Activated CD4-positive, alpha-beta T cell treated with anti-CD3 and anti-CD28 coated beads for 36 hours (primary cell): ENCODE data around the gene SLC16A12. TPM values are rescaled to one million over a fixed set of nuclear protein-coding genes. Genes with fewer than 3 reads are reported as not detected.
A peak's percentile ranks its signal among the peaks of the same experiment; 100 is the strongest.

Experiments used
- ATAC-seq: fragments of 200-7000 bp; cut with Tn5 transposase; one replicate; pipeline ENCODE4 v1.10.0; 2021; ENCODE audit warnings: mild to moderate bottlenecking, moderate library complexity
- CTCF ChIA-PET: fragments of 350-600 bp; sonication (Branson Sonifier 250); formaldehyde crosslinking; loops from one replicate; lab custom pipeline; 2021; ENCODE audit warnings: antibody characterized with exemption; lab: Charles Lee
- POLR2A ChIA-PET: fragments of 350-600 bp; sonication (Branson Sonifier 250); formaldehyde crosslinking; loops from one replicate; lab custom pipeline; 2021; ENCODE audit warnings: antibody characterized with exemption, inconsistent platforms; lab: Charles Lee
- DNase-seq: peaks from one replicate; pipeline ENCODE4 v3.0.0-alpha.2; 2020
- H3K27ac Mint-ChIP-seq: one replicate; pipeline ENCODE4 v1.8.0; 2021; ENCODE audit warnings: mixed read lengths
- H3K27me3 Mint-ChIP-seq: one replicate; pipeline ENCODE4 v1.8.0; 2021; ENCODE audit warnings: mixed read lengths
- H3K36me3 Mint-ChIP-seq: one replicate; pipeline ENCODE4 v1.8.0; 2021; ENCODE audit warnings: low read depth, mixed read lengths
- H3K4me1 Mint-ChIP-seq: one replicate; pipeline ENCODE4 v1.8.0; 2021; ENCODE audit warnings: mixed read lengths
- H3K4me3 Mint-ChIP-seq: one replicate; pipeline ENCODE4 v1.8.0; 2021; ENCODE audit warnings: mild to moderate bottlenecking, moderate library complexity, mixed read lengths
- H3K9me3 Mint-ChIP-seq: one replicate; pipeline ENCODE4 v1.8.0; 2021; ENCODE audit warnings: low read depth, mixed read lengths
- intact Hi-C, 2 experiments: fragments of 100-400 bp; cut with DNase I in 1 of 2; cut with micrococcal nuclease in 1 of 2; formaldehyde crosslinking; loops; one replicate each; pipeline versions ENCODE4 v1.14.2 to v1.15.1; 2022 to 2024; cut with DNase I, micrococcal nuclease
- total RNA-seq, 2 experiments: library from RNA; stranded (reverse); gene quantifications; one replicate each; pipeline ENCODE4 v1.2.3, GENCODE V29; 2021

Gene SLC16A12
- total RNA-seq, 2 experiments from 2014 or later: not detected

DNA sequence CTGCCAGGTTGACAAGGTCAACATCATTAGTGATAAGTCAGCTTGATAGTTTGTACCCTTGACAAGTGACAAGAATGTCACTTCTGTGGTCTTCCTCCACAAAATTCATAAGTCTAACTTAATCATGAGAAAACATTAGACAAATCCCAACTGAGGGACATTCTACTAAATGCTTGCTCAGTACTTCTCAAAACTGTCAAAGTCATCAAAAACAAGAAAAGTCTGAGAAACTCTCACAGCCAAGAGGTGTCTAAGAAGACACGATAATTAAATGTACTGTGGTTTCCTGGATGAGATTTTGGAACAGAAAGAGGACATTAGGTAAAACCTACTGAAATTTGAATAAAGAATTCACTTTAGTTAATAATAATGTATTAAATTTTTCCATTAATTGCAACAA is 29.8 kb upstream of the SLC16A12 start:
- ChIA-PET POLR2A (no interaction called here), CTCF (interaction anchor here (0.6 to 1.3 kb wide), 8 partner anchors 8 to 566 kb away, joined by 3 to 5 read pairs (median 3); no protein-coding TSS in a partner anchor)
- Mint-ChIP-seq H3K27me3 (peaks cover 6% of the 10 kb centered on the region), H3K9me3 (no peaks in the 10 kb centered on the region), H3K27ac (no peak overlapping the region), H3K36me3 (no peaks in the 10 kb centered on the region), H3K4me1 (no peaks in the 10 kb centered on the region), H3K4me3 (no peak overlapping the region)
- DNase-seq (no peak), ATAC-seq (no peak)
- intact Hi-C loops: loop anchor here in 1 of 2 experiments (10.0 kb wide), 1 partner anchor 530 kb away; no protein-coding TSS in a partner anchor

DNA sequence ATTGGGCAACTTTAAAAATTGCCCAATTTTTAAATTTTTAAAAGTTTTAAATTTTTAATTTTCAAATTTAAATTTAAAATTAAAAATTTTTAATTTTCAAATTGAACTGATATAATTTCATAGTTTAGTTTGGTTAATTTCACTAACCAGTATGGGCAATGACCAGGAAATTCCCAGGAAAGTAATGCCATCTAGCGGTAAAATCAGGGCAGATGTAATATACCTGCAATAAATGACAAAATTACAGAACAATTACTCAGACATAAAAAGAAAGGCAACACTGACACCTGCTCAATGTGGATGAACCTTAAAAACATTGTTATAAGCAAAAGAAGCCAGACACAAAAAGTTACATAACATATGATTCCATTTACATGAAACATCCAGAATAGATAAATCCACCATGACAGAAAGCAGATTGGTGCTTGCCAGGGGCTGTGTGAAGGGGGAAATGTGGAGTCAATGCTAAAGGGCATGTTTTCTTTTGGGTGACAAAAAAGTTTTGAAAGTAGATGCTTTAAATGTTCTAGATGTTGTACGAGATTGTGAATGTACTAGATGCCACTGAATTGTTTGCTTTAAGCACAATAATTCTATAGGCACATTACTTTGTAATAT is 28.6 kb upstream of the SLC16A12 start:
- no peaks in the 10 kb centered on the region for H3K4me1 Mint-ChIP-seq
- intact Hi-C loops: loop anchor here (1.0 to 10.0 kb wide), 3 partner anchors 138 to 529 kb away; no protein-coding TSS in a partner anchor
- H3K9me3 Mint-ChIP-seq: no peaks in the 10 kb centered on the region
- DNase-seq (no peak), ATAC-seq (peak; percentile 73)
- peaks cover 6% of the 10 kb centered on the region for H3K27me3 Mint-ChIP-seq
- no peaks in the 10 kb centered on the region for H3K36me3 Mint-ChIP-seq
- ChIA-PET POLR2A (no interaction called here), CTCF (interaction anchor here (0.8 to 1.3 kb wide), 7 partner anchors 9 to 534 kb away, joined by 3 to 5 read pairs (median 4); no protein-coding TSS in a partner anchor)
- H3K27ac Mint-ChIP-seq: no peak overlapping the region
- no peak overlapping the region for H3K4me3 Mint-ChIP-seq

DNA sequence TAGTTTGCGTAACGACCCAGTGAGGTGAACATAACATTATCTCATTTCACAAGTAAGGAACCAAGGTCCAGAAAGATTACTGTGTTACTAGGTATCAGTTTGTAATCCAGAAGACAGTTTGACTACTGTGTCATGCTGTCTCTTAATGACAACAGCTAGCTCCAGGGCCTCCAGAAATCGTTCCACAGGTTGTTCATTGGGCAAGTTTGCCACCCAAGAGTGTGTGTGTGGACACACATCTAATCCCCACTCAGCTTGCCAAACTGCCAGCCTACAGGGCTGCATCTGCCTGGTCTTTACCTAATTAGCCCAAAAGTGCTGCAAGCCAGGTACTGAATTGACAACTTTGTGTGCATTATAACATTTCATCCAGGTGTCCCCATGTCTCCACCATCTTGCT is 27.9 kb upstream of the SLC16A12 start:
- DNase-seq (no peak), ATAC-seq (no peak)
- intact Hi-C loops: loop anchor here in 1 of 2 experiments (10.0 kb wide), 1 partner anchor 529 kb away; no protein-coding TSS in a partner anchor
- H3K4me3 Mint-ChIP-seq: no peak overlapping the region
- ChIA-PET POLR2A (no interaction called here), CTCF (interaction anchor here (0.6 to 2.2 kb wide), 11 partner anchors 10 to 352 kb away, joined by 3 to 7 read pairs (median 3); no protein-coding TSS in a partner anchor)
- H3K27me3 Mint-ChIP-seq: peaks cover 6% of the 10 kb centered on the region
- no peaks in the 10 kb centered on the region for H3K9me3 Mint-ChIP-seq
- H3K36me3 Mint-ChIP-seq: no peaks in the 10 kb centered on the region
- no peak overlapping the region for H3K27ac Mint-ChIP-seq
- H3K4me1 Mint-ChIP-seq: no peaks in the 10 kb centered on the region

DNA sequence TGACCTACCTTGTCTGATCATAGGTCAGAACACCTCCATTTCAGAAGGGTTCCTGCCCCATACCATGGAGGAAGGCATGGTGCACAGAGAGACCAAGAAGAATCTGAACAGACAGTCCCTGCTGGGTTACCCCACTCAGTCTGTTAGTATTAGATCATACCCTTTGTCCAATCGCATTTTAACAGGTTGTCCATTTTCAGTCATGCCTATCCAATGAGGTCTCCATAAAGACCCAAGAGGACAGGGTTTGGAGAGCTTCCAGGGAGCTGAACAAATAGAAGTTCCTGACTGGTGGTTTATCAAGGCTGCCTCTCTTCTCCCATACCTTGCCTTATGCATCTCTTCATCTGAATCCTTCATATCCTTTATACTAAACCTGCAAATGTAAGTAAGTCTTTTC is 21.2 kb upstream of the SLC16A12 start:
- CTCF ChIA-PET: interaction anchor here (0.5 to 1.6 kb wide), 3 partner anchors 22 to 615 kb away, joined by 3 read pairs; no protein-coding TSS in a partner anchor
- H3K36me3 Mint-ChIP-seq: no peaks in the 10 kb centered on the region
- intact Hi-C loops: no loop called here
- H3K9me3 Mint-ChIP-seq: no peaks in the 10 kb centered on the region
- H3K27me3 Mint-ChIP-seq: peaks cover 2% of the 10 kb centered on the region
- DNase-seq (no peak), ATAC-seq (no peak)
- H3K27ac Mint-ChIP-seq: no peak overlapping the region
- no peak overlapping the region for H3K4me3 Mint-ChIP-seq
- no peaks in the 10 kb centered on the region for H3K4me1 Mint-ChIP-seq
- POLR2A ChIA-PET: no interaction called here

DNA sequence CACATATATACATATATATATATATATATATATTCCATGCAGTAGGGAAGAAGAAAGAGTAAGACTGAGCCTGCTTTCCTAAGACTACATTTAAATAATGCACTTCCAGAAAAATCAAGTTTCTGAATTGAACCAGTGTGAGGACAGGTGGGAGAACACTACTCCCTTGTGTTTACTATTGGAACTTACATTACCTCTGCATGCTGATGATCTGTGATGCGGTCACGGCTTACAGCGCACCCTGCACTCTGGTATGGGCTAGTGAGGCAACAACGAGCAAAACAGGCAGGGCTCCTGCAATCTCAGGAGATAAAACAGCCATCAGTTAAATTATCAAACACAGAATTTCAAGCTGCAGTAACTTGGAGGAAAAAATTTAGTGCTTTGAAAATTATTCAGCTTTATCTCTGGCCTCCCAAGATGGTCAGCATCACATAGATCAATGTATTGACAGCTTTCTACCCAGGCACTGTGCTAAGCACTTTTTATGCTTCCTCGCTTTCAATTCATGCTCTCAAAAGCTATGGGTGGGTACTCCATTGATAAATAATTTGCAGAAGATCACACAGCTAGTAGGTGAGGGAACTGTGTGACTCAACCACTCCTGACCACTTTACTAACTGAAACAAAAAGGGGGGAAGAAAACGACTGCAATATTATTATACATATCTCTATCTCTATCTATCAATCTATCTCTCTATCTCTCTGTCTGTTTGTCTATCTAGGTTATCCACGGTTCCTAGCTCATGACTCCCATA is 20.5 kb upstream of the SLC16A12 start:
- Mint-ChIP-seq H3K4me3 (no peak overlapping the region), H3K27ac (no peak overlapping the region), H3K27me3 (peaks cover 4% of the 10 kb centered on the region), H3K36me3 (no peaks in the 10 kb centered on the region), H3K4me1 (no peaks in the 10 kb centered on the region), H3K9me3 (no peaks in the 10 kb centered on the region)
- DNase-seq (no peak), ATAC-seq (no peak)
- POLR2A ChIA-PET: no interaction called here
- CTCF ChIA-PET: interaction anchor here (0.8 to 1.6 kb wide), 2 partner anchors 88 to 153 kb away, joined by 3 read pairs; no protein-coding TSS in a partner anchor
- intact Hi-C loops: no loop called here

DNA sequence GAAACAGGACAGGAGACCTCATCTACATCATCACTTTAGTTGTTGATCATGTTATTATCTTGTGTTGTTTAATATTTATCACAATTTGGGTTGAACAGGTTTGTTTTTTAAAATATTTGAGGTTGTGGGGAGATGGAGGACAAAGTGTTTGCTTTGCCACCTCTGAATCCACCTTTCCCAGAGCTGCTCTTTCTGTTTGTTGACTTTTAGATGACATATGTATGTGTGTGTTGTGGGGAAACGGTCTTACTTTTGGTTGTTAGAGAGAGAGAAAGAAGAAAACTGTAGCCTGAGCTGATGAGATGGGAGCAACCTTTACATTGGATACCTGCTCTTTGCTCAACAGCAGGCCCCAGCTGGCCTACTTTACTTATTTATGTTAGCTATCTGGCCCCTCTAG is 19.0 kb upstream of the SLC16A12 start:
- intact Hi-C loops: no loop called here
- ATAC-seq (no peak), DNase-seq (no peak)
- Mint-ChIP-seq H3K27me3 (peaks cover 4% of the 10 kb centered on the region), H3K27ac (no peak overlapping the region), H3K4me1 (no peaks in the 10 kb centered on the region), H3K9me3 (no peaks in the 10 kb centered on the region), H3K36me3 (no peaks in the 10 kb centered on the region), H3K4me3 (no peak overlapping the region)
- CTCF ChIA-PET: interaction anchor here (0.6 to 0.9 kb wide), 2 partner anchors 8 to 140 kb away, joined by 4 to 5 read pairs; partner anchors contain the start of gene IFIT5
- POLR2A ChIA-PET: no interaction called here

DNA sequence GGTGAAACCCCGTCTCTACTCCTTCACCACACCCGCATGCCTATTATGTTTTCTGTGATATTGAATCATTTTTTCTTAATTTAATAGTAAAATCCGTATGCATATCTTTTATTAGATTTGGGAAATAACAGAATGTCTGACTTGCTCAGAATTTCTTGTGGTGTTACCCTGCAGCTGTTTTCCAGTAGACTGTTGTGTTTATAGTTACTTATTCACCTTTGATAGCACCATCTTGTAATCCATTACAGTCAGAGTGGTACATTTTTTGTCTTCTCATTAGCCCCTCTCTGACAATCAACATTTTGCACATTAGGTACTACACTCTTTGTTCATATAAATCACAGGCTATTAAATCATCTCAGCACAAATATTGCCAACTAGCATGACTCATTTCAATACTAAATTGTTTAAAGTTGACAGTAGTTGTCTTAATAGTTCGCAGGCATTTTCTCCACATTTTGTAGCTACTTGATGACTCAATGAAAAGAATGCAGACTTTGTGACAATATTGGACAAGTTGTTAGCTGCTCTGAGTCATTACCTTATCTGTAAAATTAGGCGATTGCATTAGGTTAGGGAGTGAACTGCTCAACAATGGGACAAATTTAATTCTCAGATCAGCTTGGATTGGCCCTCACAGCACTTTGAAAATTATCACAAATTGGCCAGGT is 17.8 kb upstream of the SLC16A12 start:
- Mint-ChIP-seq H3K36me3 (no peaks in the 10 kb centered on the region), H3K27me3 (peaks cover 4% of the 10 kb centered on the region), H3K9me3 (no peaks in the 10 kb centered on the region), H3K4me1 (no peaks in the 10 kb centered on the region), H3K4me3 (no peak overlapping the region), H3K27ac (no peak overlapping the region)
- ATAC-seq (no peak), DNase-seq (no peak)
- CTCF ChIA-PET: interaction anchor here (1.2 kb wide), 2 partner anchors 10 to 14 kb away, joined by 3 read pairs; no protein-coding TSS in a partner anchor
- POLR2A ChIA-PET: no interaction called here
- intact Hi-C loops: no loop called here

DNA sequence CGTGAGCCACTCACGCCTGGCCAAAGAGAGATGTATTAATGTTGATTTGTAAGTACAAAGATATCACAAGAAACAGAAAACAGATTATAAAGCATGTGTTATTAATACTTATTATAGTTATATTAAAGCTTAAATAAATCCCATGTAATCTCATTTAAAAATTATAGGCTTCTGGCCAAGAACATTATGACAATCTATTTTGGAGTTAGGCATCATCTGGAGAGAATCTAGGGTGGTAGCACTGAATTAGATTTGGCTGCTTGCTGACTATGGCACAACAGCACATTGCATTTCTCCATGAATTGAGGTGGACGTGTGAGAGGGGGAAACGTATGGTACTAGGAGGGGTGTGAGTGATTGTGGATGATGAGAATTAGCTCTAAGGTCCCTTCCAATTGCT is 16.8 kb upstream of the SLC16A12 start:
- Mint-ChIP-seq H3K4me1 (no peaks in the 10 kb centered on the region), H3K27ac (no peak overlapping the region), H3K36me3 (no peaks in the 10 kb centered on the region), H3K27me3 (peaks cover 3% of the 10 kb centered on the region), H3K9me3 (no peaks in the 10 kb centered on the region), H3K4me3 (no peak overlapping the region)
- no peak for DNase-seq
- no peak for ATAC-seq
- ChIA-PET POLR2A (no interaction called here), CTCF (interaction anchor here (1.2 kb wide), 2 partner anchors 11 to 15 kb away, joined by 3 read pairs; no protein-coding TSS in a partner anchor)
- intact Hi-C loops: no loop called here

DNA sequence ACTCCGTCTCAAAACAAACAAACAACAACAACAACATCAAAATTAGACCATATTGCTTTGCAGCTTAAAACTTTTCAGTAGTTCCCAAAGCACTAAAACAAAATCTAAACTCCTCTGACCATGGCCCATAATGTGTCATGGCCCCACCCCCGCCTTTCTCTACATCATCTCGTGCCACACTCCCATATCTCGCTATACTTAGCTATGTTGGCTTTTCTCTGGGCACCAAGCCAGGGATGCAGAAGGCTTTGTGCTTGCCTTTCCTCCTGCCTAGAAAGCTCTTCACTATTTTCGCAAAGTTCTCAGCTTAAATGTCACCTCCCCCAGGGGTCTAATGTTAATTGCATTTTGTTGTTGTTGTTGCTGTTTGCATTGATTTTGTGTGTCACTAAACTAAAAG is 15.1 kb upstream of the SLC16A12 start:
- Mint-ChIP-seq H3K27ac (no peak overlapping the region), H3K4me1 (no peaks in the 10 kb centered on the region), H3K4me3 (no peak overlapping the region), H3K9me3 (peaks cover 2% of the 10 kb centered on the region), H3K36me3 (no peaks in the 10 kb centered on the region), H3K27me3 (peaks cover 3% of the 10 kb centered on the region)
- ATAC-seq: no peak
- intact Hi-C loops: no loop called here
- no peak for DNase-seq
- CTCF ChIA-PET: no interaction called here
- POLR2A ChIA-PET: no interaction called here

DNA sequence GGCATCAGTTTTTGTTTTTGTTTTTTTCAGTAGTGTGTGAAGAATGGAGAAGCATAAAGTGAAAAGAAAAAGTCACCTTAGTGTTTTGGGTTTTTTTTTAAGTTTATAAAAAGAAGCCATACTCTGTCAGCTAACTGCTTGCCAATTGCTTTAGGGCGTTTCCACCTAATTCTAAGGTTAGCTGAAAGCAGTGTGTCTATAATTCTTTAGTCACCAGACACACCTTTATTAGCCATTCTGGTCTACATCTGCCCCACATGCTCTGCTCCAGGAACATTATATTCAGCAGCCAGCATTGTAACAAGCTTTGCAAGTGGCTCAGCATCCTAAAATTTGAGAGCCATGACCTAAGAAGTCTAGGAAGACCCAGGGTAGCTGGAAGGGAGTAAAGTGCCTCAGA is 14.1 kb upstream of the SLC16A12 start:
- DNase-seq: no peak
- H3K36me3 Mint-ChIP-seq: no peaks in the 10 kb centered on the region
- no peak for ATAC-seq
- H3K4me1 Mint-ChIP-seq: no peaks in the 10 kb centered on the region
- no peak overlapping the region for H3K4me3 Mint-ChIP-seq
- ChIA-PET POLR2A (no interaction called here), CTCF (no interaction called here)
- H3K27me3 Mint-ChIP-seq: peaks cover 3% of the 10 kb centered on the region
- H3K9me3 Mint-ChIP-seq: peaks cover 2% of the 10 kb centered on the region
- no peak overlapping the region for H3K27ac Mint-ChIP-seq
- intact Hi-C loops: no loop called here

DNA sequence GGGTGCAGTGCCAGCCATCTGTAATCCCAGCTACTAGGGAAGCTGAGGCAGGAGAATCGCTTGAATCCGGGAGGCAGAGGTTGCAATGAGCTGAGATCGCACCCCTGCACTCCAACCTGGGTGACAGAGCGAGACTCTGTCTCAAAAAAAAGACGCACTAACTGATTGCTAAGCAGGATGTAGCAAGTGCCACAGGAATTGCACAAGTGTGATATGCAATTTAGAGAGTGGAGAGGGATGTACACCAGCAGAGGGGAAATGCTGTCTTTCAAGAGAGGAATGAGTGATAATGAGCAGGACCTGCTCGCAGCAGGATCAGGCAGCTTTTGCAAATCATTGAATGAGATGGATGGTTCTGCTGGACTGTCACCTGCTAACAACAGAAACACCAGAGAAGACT is 13.3 kb upstream of the SLC16A12 start:
- Mint-ChIP-seq H3K27ac (no peak overlapping the region), H3K27me3 (peaks cover 3% of the 10 kb centered on the region), H3K9me3 (peaks cover 2% of the 10 kb centered on the region), H3K4me1 (no peaks in the 10 kb centered on the region), H3K4me3 (no peak overlapping the region), H3K36me3 (no peaks in the 10 kb centered on the region)
- ATAC-seq: no peak
- ChIA-PET CTCF (no interaction called here), POLR2A (no interaction called here)
- intact Hi-C loops: no loop called here
- no peak for DNase-seq
